ENCODE measurements around the gene AP1S1. TPM values are rescaled to one million over a fixed set of nuclear protein-coding genes. Genes with fewer than 3 reads are reported as not detected.
"Not testable (repeated sequence)": the region's sequence is repeated elsewhere in the genome, so short reads cannot be mapped to it uniquely, and the experiment has no call there.

Gene AP1S1
- total RNA-seq, 2 donors from 2014 or later: 11.9 to 33.0 TPM

DNA sequence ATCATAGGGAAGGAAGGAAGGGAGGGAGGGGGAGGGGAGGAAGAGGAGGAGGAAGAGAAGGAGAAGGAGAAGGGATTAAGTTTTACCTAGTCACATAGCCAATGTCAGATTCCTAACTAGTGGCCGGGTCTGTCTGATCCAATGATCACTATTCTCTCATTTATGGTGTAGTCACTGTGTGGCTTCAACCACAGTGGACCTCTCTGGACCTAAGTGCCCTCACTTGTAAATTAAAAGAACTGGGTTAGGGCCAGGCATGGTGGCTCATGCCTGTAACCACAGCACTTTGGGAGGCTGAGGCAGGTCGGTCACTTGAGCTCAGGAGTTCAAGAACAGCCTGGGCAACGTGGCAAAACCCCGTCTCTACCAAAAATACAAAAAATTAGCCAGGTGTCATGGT lies 34.0 kb upstream of the AP1S1 start:
- Histone ChIP-seq H3K4me1 (ENCODE audit: control insufficient read depth in 1 of 2, low read depth in 2 of 2) (peaks cover 50 to 80% of the 10 kb centered on the region in 2 donors), H3K36me3 (no peaks in the 10 kb centered on the region), H3K4me3 (no peak overlapping the region), H3K27ac (peak overlapping the region; percentile 88 to 93), H3K9me3 (no peaks in the 10 kb centered on the region), H3K27me3 (replicated peaks; ENCODE audit: insufficient read depth) (no peaks in the 10 kb centered on the region)
- ATAC-seq (ENCODE audit: insufficient number of reproducible peaks, low FRiP score, low read depth) (no peak), DNase-seq (ENCODE audit: low spot score) (no peak)
- TF ChIP-seq, protein P1, sequence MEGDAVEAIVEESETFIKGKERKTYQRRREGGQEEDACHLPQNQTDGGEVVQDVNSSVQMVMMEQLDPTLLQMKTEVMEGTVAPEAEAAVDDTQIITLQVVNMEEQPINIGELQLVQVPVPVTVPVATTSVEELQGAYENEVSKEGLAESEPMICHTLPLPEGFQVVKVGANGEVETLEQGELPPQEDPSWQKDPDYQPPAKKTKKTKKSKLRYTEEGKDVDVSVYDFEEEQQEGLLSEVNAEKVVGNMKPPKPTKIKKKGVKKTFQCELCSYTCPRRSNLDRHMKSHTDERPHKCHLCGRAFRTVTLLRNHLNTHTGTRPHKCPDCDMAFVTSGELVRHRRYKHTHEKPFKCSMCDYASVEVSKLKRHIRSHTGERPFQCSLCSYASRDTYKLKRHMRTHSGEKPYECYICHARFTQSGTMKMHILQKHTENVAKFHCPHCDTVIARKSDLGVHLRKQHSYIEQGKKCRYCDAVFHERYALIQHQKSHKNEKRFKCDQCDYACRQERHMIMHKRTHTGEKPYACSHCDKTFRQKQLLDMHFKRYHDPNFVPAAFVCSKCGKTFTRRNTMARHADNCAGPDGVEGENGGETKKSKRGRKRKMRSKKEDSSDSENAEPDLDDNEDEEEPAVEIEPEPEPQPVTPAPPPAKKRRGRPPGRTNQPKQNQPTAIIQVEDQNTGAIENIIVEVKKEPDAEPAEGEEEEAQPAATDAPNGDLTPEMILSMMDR (IDR thresholded peaks at IDR 0.05): no peak

GRCh38 chr7:101121631-101121990 lies 32.7 kb upstream of the AP1S1 start:
- not testable (repeated sequence) for H3K27me3 ChIP-seq (replicated peaks; ENCODE audit: insufficient read depth); ATAC-seq (ENCODE audit: insufficient number of reproducible peaks, low FRiP score, low read depth); H3K9me3 ChIP-seq; DNase-seq (ENCODE audit: low spot score); H3K36me3 ChIP-seq
- Histone ChIP-seq H3K4me3 (peak overlapping the region; percentile 68), H3K4me1 (ENCODE audit: control insufficient read depth in 1 of 2, low read depth in 2 of 2) (peaks cover 61 to 93% of the 10 kb centered on the region in 2 donors), H3K27ac (peak overlapping the region; percentile 88 to 93)

DNA sequence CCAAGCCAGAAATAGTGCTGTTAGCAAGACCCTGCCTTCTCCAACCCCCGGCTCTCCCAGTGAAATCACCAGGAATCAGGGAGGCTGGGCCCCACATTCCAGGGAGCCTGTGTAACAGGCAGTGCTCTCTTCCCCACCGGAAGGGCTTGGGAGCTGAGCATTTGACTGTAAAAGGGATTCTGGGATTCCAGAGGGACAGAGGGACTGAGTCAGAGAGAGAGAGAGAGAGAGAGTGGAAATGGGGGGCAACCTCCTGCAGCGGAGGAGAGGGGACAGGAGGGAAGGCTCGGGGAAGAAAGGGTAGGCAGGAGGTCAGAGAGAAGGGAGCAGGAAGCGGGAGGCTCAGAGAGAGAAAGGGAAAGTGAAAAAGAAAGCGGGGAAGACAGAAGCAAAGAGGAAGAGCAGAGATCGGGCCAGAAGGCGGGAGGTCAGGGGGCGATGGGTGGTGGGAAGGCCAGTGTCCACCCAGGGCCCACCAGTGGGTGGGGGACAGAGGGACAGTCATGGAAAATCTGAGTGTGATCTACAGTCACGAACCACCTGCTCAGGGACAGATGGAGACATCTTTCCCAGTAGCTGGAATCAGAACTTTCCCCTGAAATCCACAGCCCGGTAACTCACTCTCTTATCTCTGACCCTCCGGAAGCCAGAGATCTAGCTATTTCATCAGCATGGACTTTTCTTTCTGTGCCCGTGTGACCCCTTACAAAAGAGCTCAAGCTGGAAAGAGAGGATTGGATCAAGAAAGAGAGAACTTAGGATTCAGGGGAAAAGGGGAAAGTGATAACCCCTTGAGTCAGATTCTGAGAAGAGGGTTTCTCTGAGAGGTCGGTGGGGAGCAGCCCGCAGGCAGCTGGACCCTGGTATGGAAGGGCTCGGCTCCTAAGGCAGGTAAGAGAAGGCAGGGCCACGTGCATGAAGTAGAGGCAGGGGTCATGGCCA lies 32.0 kb upstream of the AP1S1 start:
- Histone ChIP-seq H3K27ac (peak overlapping the region; percentile 93 to 95), H3K27me3 (replicated peaks; ENCODE audit: insufficient read depth) (no peaks in the 10 kb centered on the region), H3K9me3 (no peaks in the 10 kb centered on the region), H3K4me3 (peak overlapping the region; percentile 68), H3K4me1 (ENCODE audit: control insufficient read depth in 1 of 2, low read depth in 2 of 2) (peaks cover 61 to 92% of the 10 kb centered on the region in 2 donors), H3K36me3 (no peaks in the 10 kb centered on the region)
- TF ChIP-seq, protein P1 (IDR thresholded peaks at IDR 0.05): no peak
- ATAC-seq (ENCODE audit: insufficient number of reproducible peaks, low FRiP score, low read depth) (peak; percentile 56), DNase-seq (ENCODE audit: low spot score) (peak; percentile 93)

GRCh38 chr7:101122933-101123702 lies 31.2 kb upstream of the AP1S1 start:
- Histone ChIP-seq H3K36me3 (no peaks in the 10 kb centered on the region), H3K4me3 (peak overlapping the region; percentile 68), H3K27ac (peak overlapping the region; percentile 93 to 95), H3K4me1 (ENCODE audit: control insufficient read depth in 1 of 2, low read depth in 2 of 2) (peaks cover 58 to 91% of the 10 kb centered on the region in 2 donors), H3K9me3 (no peaks in the 10 kb centered on the region), H3K27me3 (replicated peaks; ENCODE audit: insufficient read depth) (no peaks in the 10 kb centered on the region)
- TF ChIP-seq, protein P1 (IDR thresholded peaks at IDR 0.05): no peak
- DNase-seq (ENCODE audit: low spot score) (no peak), ATAC-seq (ENCODE audit: insufficient number of reproducible peaks, low FRiP score, low read depth) (no peak)

GRCh38 chr7:101123703-101124068 lies 30.6 kb upstream of the AP1S1 start:
- Histone ChIP-seq H3K27ac (peak overlapping the region; percentile 93 to 95), H3K27me3 (replicated peaks; ENCODE audit: insufficient read depth) (no peaks in the 10 kb centered on the region), H3K4me3 (no peak overlapping the region), H3K4me1 (ENCODE audit: control insufficient read depth in 1 of 2, low read depth in 2 of 2) (peaks cover 52 to 91% of the 10 kb centered on the region in 2 donors), H3K9me3 (no peaks in the 10 kb centered on the region), H3K36me3 (no peaks in the 10 kb centered on the region)
- no peak for ATAC-seq (ENCODE audit: insufficient number of reproducible peaks, low FRiP score, low read depth)
- TF ChIP-seq, protein P1 (IDR thresholded peaks at IDR 0.05): no peak
- no peak for DNase-seq (ENCODE audit: low spot score)
